Epithelial cell of esophagus (primary cell): Measurements from ENCODE around the gene HIF1A.

Experiments
- DNase-seq: peaks from one replicate; pipeline ENCODE4 v3.0.0; 2010; ENCODE audit warnings: low read depth
- H3K4me3 ChIP-seq: 2 replicates; pipeline ENCODE4 v1.5.1; 2011; ENCODE audit warnings: mild to moderate bottlenecking, low read length, control low read depth
- TF ChIP-seq, protein P1 (sequence below): IDR thresholded peaks from 2 replicates; pipeline ENCODE4 v1.5.1; 2011; ENCODE audit warnings: low read depth, mild to moderate bottlenecking, low read length, control low read depth, inconsistent platforms; ENCODE audit not compliant: insufficient read depth; ENCODE audit errors: missing control alignments

HIF1A gene

GRCh38 chr14:61698206-61698980, 3.1 kb downstream of the HIF1A start:
- TF ChIP-seq, protein P1, sequence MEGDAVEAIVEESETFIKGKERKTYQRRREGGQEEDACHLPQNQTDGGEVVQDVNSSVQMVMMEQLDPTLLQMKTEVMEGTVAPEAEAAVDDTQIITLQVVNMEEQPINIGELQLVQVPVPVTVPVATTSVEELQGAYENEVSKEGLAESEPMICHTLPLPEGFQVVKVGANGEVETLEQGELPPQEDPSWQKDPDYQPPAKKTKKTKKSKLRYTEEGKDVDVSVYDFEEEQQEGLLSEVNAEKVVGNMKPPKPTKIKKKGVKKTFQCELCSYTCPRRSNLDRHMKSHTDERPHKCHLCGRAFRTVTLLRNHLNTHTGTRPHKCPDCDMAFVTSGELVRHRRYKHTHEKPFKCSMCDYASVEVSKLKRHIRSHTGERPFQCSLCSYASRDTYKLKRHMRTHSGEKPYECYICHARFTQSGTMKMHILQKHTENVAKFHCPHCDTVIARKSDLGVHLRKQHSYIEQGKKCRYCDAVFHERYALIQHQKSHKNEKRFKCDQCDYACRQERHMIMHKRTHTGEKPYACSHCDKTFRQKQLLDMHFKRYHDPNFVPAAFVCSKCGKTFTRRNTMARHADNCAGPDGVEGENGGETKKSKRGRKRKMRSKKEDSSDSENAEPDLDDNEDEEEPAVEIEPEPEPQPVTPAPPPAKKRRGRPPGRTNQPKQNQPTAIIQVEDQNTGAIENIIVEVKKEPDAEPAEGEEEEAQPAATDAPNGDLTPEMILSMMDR: no peak
- DNase-seq: no peak
- peak overlapping the region; percentile 88 for H3K4me3 ChIP-seq

GRCh38 chr14:61699027-61699426, 3.7 kb downstream of the HIF1A start:
- peak overlapping the region; percentile 88 for H3K4me3 ChIP-seq
- DNase-seq: no peak
- TF ChIP-seq, protein P1: no peak

DNA sequence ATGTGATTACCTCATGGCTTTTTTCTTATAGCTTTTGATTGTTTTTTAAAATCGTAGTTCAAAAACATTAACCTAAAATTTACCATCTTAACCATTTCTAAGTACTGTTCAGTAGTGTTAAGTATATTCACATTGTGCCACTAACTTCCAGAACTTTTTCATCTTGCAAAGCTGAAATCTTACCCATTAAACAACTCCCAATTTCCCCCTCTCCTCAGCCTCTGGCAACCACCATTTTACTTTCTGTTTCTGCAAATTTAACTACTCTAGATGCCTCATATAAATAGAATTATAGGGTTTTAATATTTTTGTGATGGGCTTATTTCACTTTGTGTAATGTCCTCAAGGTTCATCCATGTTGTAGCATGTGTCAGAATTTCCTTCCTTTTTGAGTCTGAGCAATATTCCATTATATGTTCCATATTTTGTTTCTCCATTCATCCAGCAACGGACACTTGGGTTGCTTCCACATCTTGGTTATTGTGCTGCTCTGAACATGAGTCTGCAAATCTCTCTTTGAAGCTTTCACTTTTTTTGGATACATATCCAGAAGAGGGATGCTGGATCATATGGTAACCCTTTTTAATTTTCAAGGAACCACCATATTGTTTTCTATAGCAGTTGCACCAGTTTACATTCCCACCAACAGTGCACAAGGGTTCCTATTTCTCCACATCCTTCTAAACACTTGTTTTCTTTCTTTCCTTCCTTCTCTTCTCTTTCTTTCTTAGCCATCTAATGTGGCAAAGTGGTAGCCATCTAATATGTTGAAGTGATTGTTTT, 5.0 kb downstream of the HIF1A start:
- peak overlapping the region; percentile 88 for H3K4me3 ChIP-seq
- TF ChIP-seq, protein P1: no peak
- DNase-seq: no peak

- no peak overlapping the region for H3K4me3 ChIP-seq
- no peak for DNase-seq
These were observed 6.6 kb downstream of the HIF1A start for GRCh38 chr14:61701946-61702345.

GRCh38 chr14:61703342-61704129, 8.2 kb downstream of the HIF1A start:
- no peak for DNase-seq
- no peak overlapping the region for H3K4me3 ChIP-seq

More at GRCh38 chr14:61701946-61702345, 6.6 kb downstream of the HIF1A start:
- TF ChIP-seq, protein P1: no peak

GRCh38 chr14:61704554-61704953, 9.2 kb downstream of the HIF1A start:
- TF ChIP-seq, protein P1: no peak
- no peak overlapping the region for H3K4me3 ChIP-seq
- DNase-seq: no peak

More at GRCh38 chr14:61703342-61704129, 8.2 kb downstream of the HIF1A start:
- TF ChIP-seq, protein P1: no peak
